ENCODE results near the gene TSPEAR.

GRCh38 chr21:44710756-44711326 lies 531 bp downstream of the TSPEAR start:
- no peak for TF ChIP-seq POLR2A (IDR thresholded peaks at IDR 0.05)
- TF ChIP-seq, protein P1, sequence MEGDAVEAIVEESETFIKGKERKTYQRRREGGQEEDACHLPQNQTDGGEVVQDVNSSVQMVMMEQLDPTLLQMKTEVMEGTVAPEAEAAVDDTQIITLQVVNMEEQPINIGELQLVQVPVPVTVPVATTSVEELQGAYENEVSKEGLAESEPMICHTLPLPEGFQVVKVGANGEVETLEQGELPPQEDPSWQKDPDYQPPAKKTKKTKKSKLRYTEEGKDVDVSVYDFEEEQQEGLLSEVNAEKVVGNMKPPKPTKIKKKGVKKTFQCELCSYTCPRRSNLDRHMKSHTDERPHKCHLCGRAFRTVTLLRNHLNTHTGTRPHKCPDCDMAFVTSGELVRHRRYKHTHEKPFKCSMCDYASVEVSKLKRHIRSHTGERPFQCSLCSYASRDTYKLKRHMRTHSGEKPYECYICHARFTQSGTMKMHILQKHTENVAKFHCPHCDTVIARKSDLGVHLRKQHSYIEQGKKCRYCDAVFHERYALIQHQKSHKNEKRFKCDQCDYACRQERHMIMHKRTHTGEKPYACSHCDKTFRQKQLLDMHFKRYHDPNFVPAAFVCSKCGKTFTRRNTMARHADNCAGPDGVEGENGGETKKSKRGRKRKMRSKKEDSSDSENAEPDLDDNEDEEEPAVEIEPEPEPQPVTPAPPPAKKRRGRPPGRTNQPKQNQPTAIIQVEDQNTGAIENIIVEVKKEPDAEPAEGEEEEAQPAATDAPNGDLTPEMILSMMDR (IDR thresholded peaks at IDR 0.05) = no peak
- TF ChIP-seq POLR2AphosphoS5 (IDR thresholded peaks at IDR 0.05) = no peak
